ENCODE results near the gene MAP3K3.

The MAP3K3 gene

GRCh38 chr17:63707151-63707550 lies 84.9 kb downstream of the MAP3K3 start:
- TF ChIP-seq YY1 (IDR thresholded peaks at IDR 0.05; ENCODE audit: low read depth), result no peak
- no peak for TF ChIP-seq MAX (IDR thresholded peaks at IDR 0.05)
- TF ChIP-seq CREB1 (IDR thresholded peaks at IDR 0.05; ENCODE audit: low read depth), result no peak
- TF ChIP-seq REST (IDR thresholded peaks at IDR 0.05; ENCODE audit: low read depth), result no peak
- TF ChIP-seq TEAD4 (IDR thresholded peaks at IDR 0.05), result no peak
- TF ChIP-seq ZBTB7A (IDR thresholded peaks at IDR 0.05; ENCODE audit: low read depth), result no peak
- no peak for TF ChIP-seq FOXM1 (IDR thresholded peaks at IDR 0.05; ENCODE audit: borderline replicate concordance, low read depth)
- TF ChIP-seq NFIC (IDR thresholded peaks at IDR 0.05), result no peak
- no peak for TF ChIP-seq USF1 (IDR thresholded peaks at IDR 0.05)
- no peak for TF ChIP-seq CEBPB (IDR thresholded peaks at IDR 0.05)
- no peak for TF ChIP-seq TCF12 (IDR thresholded peaks at IDR 0.05; ENCODE audit: low read depth)
- TF ChIP-seq EGR1 (IDR thresholded peaks at IDR 0.05), result no peak
- TF ChIP-seq TAF1 (IDR thresholded peaks at IDR 0.05; ENCODE audit: low read depth), result no peak
- TF ChIP-seq EP300 (IDR thresholded peaks at IDR 0.05; ENCODE audit: borderline replicate concordance), result no peak
- no peak for TF ChIP-seq RAD21 (IDR thresholded peaks at IDR 0.05; ENCODE audit: low read depth)

GRCh38 chr17:63709110-63709509 lies 86.9 kb downstream of the MAP3K3 start:
- no peak for TF ChIP-seq EP300 (IDR thresholded peaks at IDR 0.05; ENCODE audit: borderline replicate concordance)
- no peak for TF ChIP-seq CREB1 (IDR thresholded peaks at IDR 0.05; ENCODE audit: low read depth)
- no peak for TF ChIP-seq REST (IDR thresholded peaks at IDR 0.05; ENCODE audit: low read depth)
- TF ChIP-seq CEBPB (IDR thresholded peaks at IDR 0.05), result no peak
- TF ChIP-seq NFIC (IDR thresholded peaks at IDR 0.05), result no peak
- TF ChIP-seq YY1 (IDR thresholded peaks at IDR 0.05; ENCODE audit: low read depth), result no peak
- no peak for TF ChIP-seq TCF12 (IDR thresholded peaks at IDR 0.05; ENCODE audit: low read depth)
- TF ChIP-seq USF1 (IDR thresholded peaks at IDR 0.05), result no peak
- TF ChIP-seq RAD21 (IDR thresholded peaks at IDR 0.05; ENCODE audit: low read depth), result no peak
- no peak for TF ChIP-seq TAF1 (IDR thresholded peaks at IDR 0.05; ENCODE audit: low read depth)

GRCh38 chr17:63714550-63715277 lies 92.5 kb downstream of the MAP3K3 start:
- TF ChIP-seq FOXM1 (IDR thresholded peaks at IDR 0.05; ENCODE audit: borderline replicate concordance, low read depth), result no peak
- no peak for TF ChIP-seq YY1 (IDR thresholded peaks at IDR 0.05; ENCODE audit: low read depth)

GRCh38 chr17:63716426-63716825 lies 94.2 kb downstream of the MAP3K3 start:
- TF ChIP-seq YY1 (IDR thresholded peaks at IDR 0.05; ENCODE audit: low read depth) (no peak), NFIC (IDR thresholded peaks at IDR 0.05) (no peak), USF1 (IDR thresholded peaks at IDR 0.05) (no peak)

- TF ChIP-seq TEAD4 (IDR thresholded peaks at IDR 0.05) (no peak), EGR1 (IDR thresholded peaks at IDR 0.05) (no peak), TCF12 (IDR thresholded peaks at IDR 0.05; ENCODE audit: low read depth) (no peak), CEBPB (IDR thresholded peaks at IDR 0.05) (no peak), TAF1 (IDR thresholded peaks at IDR 0.05; ENCODE audit: low read depth) (no peak), YY1 (IDR thresholded peaks at IDR 0.05; ENCODE audit: low read depth) (no peak), ZBTB7A (IDR thresholded peaks at IDR 0.05; ENCODE audit: low read depth) (no peak), CREB1 (IDR thresholded peaks at IDR 0.05; ENCODE audit: low read depth) (no peak), REST (IDR thresholded peaks at IDR 0.05; ENCODE audit: low read depth) (no peak), FOXM1 (IDR thresholded peaks at IDR 0.05; ENCODE audit: borderline replicate concordance, low read depth) (no peak), USF1 (IDR thresholded peaks at IDR 0.05) (no peak), NFIC (IDR thresholded peaks at IDR 0.05) (no peak), RAD21 (IDR thresholded peaks at IDR 0.05; ENCODE audit: low read depth) (no peak), EP300 (IDR thresholded peaks at IDR 0.05; ENCODE audit: borderline replicate concordance) (no peak), MAX (IDR thresholded peaks at IDR 0.05) (no peak)
Measured at GRCh38 chr17:63718988-63719387, 96.8 kb downstream of the MAP3K3 start.
